WERI-Rb-1 (cell line): ENCODE data around the gene SMARCD3.

Source experiments
- DNase-seq: peaks from one replicate; pipeline ENCODE4 v3.0.0-alpha.2; 2020
- H3K27ac ChIP-seq: fragments of 250-450 bp; sonication (Bioruptor Pico); 2 replicates; pipeline ENCODE4 v1.5.1; 2020; ENCODE audit warnings: mild to moderate bottlenecking, moderate library complexity
- H3K27me3 ChIP-seq: fragments of 250-450 bp; sonication (Bioruptor Pico); 2 replicates; pipeline ENCODE4 v1.5.1; 2021; ENCODE audit warnings: mild to moderate bottlenecking, low read depth, moderate library complexity; ENCODE audit not compliant: insufficient read depth, severe bottlenecking
- H3K36me3 ChIP-seq: fragments of 250-450 bp; sonication (Bioruptor Pico); 2 replicates; pipeline ENCODE4 v1.5.1; 2020; ENCODE audit warnings: mild to moderate bottlenecking, moderate library complexity
- H3K4me3 ChIP-seq: 2 replicates; pipeline ENCODE4 v1.5.1; 2011; ENCODE audit warnings: low read depth, mild to moderate bottlenecking, control low read depth, low read length
- H3K9me3 ChIP-seq: fragments of 250-450 bp; sonication (Bioruptor Pico); 2 replicates; pipeline ENCODE4 v1.5.1; 2021; ENCODE audit warnings: mild to moderate bottlenecking, moderate library complexity; ENCODE audit not compliant: severe bottlenecking
- CTCF ChIP-seq: IDR thresholded peaks from 2 replicates; pipeline ENCODE4 v1.5.1; 2011; ENCODE audit warnings: low read depth, mild to moderate bottlenecking, control low read depth, inconsistent platforms, low read length

The SMARCD3 gene

GRCh38 chr7:151192002-151192539 lies 56.4 kb downstream of the SMARCD3 start:
- no peaks in the 10 kb centered on the region for H3K36me3 ChIP-seq
- TF ChIP-seq CTCF, result no peak
- H3K9me3 ChIP-seq, result no peaks in the 10 kb centered on the region
- no peak overlapping the region for H3K4me3 ChIP-seq
- no peak for DNase-seq
- H3K27ac ChIP-seq, result no peak overlapping the region
- no peaks in the 10 kb centered on the region for H3K27me3 ChIP-seq

GRCh38 chr7:151191544-151191943 lies 57.0 kb downstream of the SMARCD3 start:
- Histone ChIP-seq H3K27ac (no peak overlapping the region), H3K9me3 (no peaks in the 10 kb centered on the region), H3K4me3 (no peak overlapping the region), H3K36me3 (no peaks in the 10 kb centered on the region), H3K27me3 (no peaks in the 10 kb centered on the region)
- TF ChIP-seq CTCF, result no peak
- DNase-seq, result no peak

GRCh38 chr7:151189038-151189437 lies 59.5 kb downstream of the SMARCD3 start:
- H3K27ac ChIP-seq, result no peak overlapping the region
- no peak for TF ChIP-seq CTCF
- H3K36me3 ChIP-seq, result no peaks in the 10 kb centered on the region
- H3K27me3 ChIP-seq, result no peaks in the 10 kb centered on the region
- no peak for DNase-seq
- H3K4me3 ChIP-seq, result no peak overlapping the region
- H3K9me3 ChIP-seq, result no peaks in the 10 kb centered on the region
